Non-pigmented ciliary epithelial cell (primary cell): ENCODE data around the gene RBM24.

ENCODE experiments used
- DNase-seq: peaks from one replicate; pipeline ENCODE4 v3.0.0-alpha.2; 2010; ENCODE audit warnings: low read depth

Gene RBM24

GRCh38 chr6:17341891-17342290 lies 60.7 kb downstream of the RBM24 start:
- DNase-seq: no peak

GRCh38 chr6:17343215-17343614 lies 62.1 kb downstream of the RBM24 start:
- no peak for DNase-seq
